HL-60 (cell line): Measurements from ENCODE around the gene USP27X.

Experiments used
- DNase-seq, 2 experiments: peaks; one replicate each; pipeline ENCODE4 v3.0.0-alpha.2; 2010 to 2020; ENCODE audit warnings: low read depth in 1 of 2, low spot score in 1 of 2
- H3K27ac ChIP-seq: fragments of 250-450 bp; sonication (Bioruptor Pico); replicated peaks from 2 replicates; pipeline ENCODE4 v1.5.1; 2020; ENCODE audit warnings: mild to moderate bottlenecking, moderate library complexity
- H3K27me3 ChIP-seq: fragments of 250-450 bp; sonication (Bioruptor Pico); 2 replicates; pipeline ENCODE4 v1.5.1; 2021; ENCODE audit warnings: mild to moderate bottlenecking, moderate library complexity; ENCODE audit not compliant: insufficient read depth, poor library complexity, severe bottlenecking
- H3K4me3 ChIP-seq: replicated peaks from 2 replicates; pipeline ENCODE4 v1.5.1; 2011; ENCODE audit warnings: mild to moderate bottlenecking, control low read depth, low read length; ENCODE audit not compliant: insufficient read depth
- CTCF ChIP-seq: IDR thresholded peaks from one replicate; pipeline ENCODE4 v1.5.1; 2011; ENCODE audit warnings: low read length, control low read depth, inconsistent platforms; ENCODE audit not compliant: insufficient read depth
- GABPA ChIP-seq: IDR thresholded peaks from 2 replicates; pipeline ENCODE4 v1.6.1; 2012; ENCODE audit warnings: low read depth
- POLR2AphosphoS5 ChIP-seq: IDR thresholded peaks from 2 replicates; pipeline ENCODE4 v1.6.1; 2012; ENCODE audit warnings: low read depth
- SPI1 ChIP-seq: IDR thresholded peaks from 2 replicates; pipeline ENCODE4 v1.6.1; 2012; ENCODE audit warnings: low read depth, mild to moderate bottlenecking, borderline replicate concordance
- TF ChIP-seq, protein P1 (sequence below): IDR thresholded peaks from 2 replicates; pipeline ENCODE4 v1.6.1; 2012; ENCODE audit warnings: low read depth; ENCODE audit not compliant: insufficient replicate concordance

Gene USP27X

DNA sequence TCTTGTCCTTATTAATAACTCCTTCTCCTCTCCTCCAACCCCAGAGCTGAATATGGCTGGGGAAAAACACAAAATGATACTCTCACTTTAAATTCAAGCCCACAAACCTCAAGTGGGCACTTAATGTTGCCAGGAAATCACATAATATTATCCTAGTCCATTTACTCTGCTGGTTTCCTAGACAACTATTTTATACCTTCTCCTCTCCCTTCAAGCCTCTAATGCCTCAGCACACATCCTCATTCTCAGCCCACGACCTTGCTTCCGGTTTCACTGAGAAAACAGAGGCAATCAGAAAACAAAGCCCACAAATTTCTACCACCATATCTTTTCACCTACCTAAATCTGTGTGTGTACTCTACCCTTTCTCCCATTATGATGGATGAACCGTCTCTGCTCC, 31.1 kb downstream of the USP27X start:
- Histone ChIP-seq H3K27me3 (peaks cover 2% of the 10 kb centered on the region), H3K4me3 (no peak overlapping the region), H3K27ac (no peak overlapping the region)
- DNase-seq: no peak
- TF ChIP-seq, protein P1, sequence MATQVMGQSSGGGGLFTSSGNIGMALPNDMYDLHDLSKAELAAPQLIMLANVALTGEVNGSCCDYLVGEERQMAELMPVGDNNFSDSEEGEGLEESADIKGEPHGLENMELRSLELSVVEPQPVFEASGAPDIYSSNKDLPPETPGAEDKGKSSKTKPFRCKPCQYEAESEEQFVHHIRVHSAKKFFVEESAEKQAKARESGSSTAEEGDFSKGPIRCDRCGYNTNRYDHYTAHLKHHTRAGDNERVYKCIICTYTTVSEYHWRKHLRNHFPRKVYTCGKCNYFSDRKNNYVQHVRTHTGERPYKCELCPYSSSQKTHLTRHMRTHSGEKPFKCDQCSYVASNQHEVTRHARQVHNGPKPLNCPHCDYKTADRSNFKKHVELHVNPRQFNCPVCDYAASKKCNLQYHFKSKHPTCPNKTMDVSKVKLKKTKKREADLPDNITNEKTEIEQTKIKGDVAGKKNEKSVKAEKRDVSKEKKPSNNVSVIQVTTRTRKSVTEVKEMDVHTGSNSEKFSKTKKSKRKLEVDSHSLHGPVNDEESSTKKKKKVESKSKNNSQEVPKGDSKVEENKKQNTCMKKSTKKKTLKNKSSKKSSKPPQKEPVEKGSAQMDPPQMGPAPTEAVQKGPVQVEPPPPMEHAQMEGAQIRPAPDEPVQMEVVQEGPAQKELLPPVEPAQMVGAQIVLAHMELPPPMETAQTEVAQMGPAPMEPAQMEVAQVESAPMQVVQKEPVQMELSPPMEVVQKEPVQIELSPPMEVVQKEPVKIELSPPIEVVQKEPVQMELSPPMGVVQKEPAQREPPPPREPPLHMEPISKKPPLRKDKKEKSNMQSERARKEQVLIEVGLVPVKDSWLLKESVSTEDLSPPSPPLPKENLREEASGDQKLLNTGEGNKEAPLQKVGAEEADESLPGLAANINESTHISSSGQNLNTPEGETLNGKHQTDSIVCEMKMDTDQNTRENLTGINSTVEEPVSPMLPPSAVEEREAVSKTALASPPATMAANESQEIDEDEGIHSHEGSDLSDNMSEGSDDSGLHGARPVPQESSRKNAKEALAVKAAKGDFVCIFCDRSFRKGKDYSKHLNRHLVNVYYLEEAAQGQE: no peak
- TF ChIP-seq POLR2AphosphoS5: no peak
- TF ChIP-seq SPI1: no peak
- TF ChIP-seq GABPA: no peak
- TF ChIP-seq CTCF: no peak

- DNase-seq: no peak
- Histone ChIP-seq H3K27me3 (peaks cover 2% of the 10 kb centered on the region), H3K27ac (no peak overlapping the region), H3K4me3 (no peak overlapping the region)
- no peak for TF ChIP-seq CTCF
- no peak for TF ChIP-seq GABPA
- TF ChIP-seq SPI1: no peak
- TF ChIP-seq, protein P1: no peak
- TF ChIP-seq POLR2AphosphoS5: no peak
Observed at GRCh38 chrX:49912086-49912485, 32.8 kb downstream of the USP27X start.

- TF ChIP-seq, protein P1: no peak
- TF ChIP-seq POLR2AphosphoS5 (no peak), CTCF (no peak), GABPA (no peak)
- Histone ChIP-seq H3K27me3 (peaks cover 2% of the 10 kb centered on the region), H3K27ac (no peak overlapping the region), H3K4me3 (no peak overlapping the region)
- no peak for DNase-seq
Observed at GRCh38 chrX:49912861-49913260, 33.6 kb downstream of the USP27X start.
